Right lung (tissue), 5 donors: Measurements from ENCODE around the gene ATCAY. TPM values are rescaled to one million over a fixed set of nuclear protein-coding genes. Genes with fewer than 3 reads are reported as not detected.
"Not testable (repeated sequence)": the region's sequence is repeated elsewhere in the genome, so short reads cannot be mapped to it uniquely, and the experiment has no call there.

Experiments
- DNase-seq, 2 donors: peaks; one replicate each; pipeline ENCODE4 v3.0.0-alpha.2; 2013
- polyA plus RNA-seq, 5 donors: library from polyadenylated mRNA; unstranded; fragments of 120-200 nt; gene quantifications; one replicate each; pipeline versions ENCODE4 v1.2.1 to v1.2.3, GENCODE V29; 2013; ENCODE audit warnings: inconsistent platforms in 1 of 5, low replicate concordance in 1 of 5; ENCODE audit not compliant: insufficient read length in 5 of 5, insufficient read depth in 1 of 5

ATCAY gene
- polyA plus RNA-seq, 5 donors: 0.13 to 0.30 (median 0.23) TPM

DNA sequence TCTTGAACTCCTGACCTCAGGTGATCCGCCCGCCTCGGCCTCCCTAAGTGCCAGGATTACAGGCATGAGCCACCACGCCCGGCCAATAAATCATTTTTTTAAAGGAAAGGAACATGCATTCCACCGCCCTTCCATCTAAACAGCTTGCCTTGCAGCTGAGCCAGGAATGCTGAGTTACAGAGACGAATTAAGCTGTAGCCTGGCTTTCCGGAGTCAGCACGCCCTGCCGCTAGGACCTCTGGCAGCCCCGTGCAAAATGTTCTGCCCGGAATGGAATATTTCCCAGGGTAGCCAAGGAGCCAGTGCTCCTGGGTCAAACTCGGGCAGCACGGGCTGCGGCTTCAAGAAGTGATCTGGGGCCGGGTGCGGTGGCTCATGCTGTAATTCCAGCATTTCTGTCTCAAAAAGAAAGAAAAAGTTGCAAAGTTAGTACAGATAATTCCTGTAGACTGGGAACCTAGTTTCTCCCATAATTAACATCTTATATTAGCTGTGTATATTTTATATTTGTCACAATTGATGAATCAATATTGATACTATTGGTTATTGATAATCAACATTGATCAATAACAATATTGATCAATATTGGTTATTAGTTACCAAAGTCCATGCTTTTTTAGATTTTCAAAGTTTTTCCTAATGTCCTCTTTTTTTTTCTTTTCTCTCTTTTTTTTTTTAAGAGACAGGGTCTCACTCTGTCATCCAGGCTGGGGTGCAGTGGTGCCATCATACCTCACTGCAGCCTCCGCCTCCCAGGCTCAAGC, 19.2 kb downstream of the ATCAY start:
- DNase-seq: no peak

GRCh38 chr19:3902317-3902973, 22.0 kb downstream of the ATCAY start:
- DNase-seq: no peak

DNA sequence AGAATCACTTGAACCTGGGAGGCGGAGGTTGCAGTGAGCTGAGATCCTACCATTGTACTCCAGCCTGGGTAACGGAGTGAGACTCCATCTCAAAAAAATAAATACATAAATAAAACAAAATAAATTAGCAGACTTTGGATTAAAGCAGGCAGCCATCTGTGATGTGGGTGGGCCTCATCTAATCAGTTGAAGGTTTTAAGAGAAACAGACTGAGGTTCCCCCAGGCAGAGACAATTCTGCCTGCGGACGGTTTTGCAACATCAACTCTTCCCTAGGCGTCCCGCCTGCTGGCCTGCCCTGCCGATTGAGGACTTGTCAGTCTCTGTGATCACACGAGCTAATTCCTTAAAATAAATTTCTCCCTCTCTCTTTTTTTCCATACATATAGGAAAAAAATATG, 23.7 kb downstream of the ATCAY start:
- no peak for DNase-seq

GRCh38 chr19:3907626-3908265, 27.3 kb downstream of the ATCAY start:
- DNase-seq: no peak

DNA sequence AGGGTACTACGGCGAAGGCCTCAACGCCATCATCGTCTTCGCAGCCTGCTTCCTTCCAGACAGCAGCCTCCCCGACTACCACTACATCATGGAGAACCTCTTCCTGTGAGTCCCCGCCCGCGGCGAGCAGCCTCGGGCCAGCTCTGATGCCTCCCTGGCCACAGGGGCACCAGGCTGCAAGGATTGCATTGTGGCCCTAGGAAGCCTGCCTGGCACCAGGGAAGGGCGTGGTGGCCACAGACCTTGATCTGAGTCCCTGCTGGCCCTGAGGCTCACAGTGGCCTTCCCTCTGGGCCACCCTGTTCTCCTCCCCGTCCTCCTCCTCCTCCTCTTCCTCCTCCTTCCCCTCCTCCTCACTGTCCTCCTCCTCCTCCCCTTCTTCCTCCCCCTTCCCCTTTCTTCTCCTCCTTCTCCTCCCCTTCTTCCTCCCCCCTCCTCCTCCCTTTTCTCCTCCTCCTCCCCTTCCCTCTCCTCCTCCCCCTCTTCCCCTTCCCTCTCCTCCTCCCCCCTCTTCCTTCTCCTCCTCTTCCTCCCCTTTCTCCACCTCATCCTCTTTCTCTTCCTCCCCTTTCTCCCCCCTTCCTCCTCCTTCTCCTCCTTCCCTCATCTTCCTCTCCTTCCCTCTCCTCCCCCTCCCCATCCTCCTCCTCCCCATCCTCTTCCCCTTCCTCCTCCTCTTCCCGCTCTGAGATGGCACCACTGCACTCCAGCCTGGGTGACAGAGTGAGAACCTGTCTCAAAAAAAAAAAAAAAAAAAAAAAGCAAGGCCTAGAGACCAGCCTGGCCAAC, 28.0 kb downstream of the ATCAY start:
- no peak for DNase-seq

GRCh38 chr19:3910105-3910504, 29.6 kb downstream of the ATCAY start:
- no peak for DNase-seq

- DNase-seq: no peak
These were observed 33.7 kb downstream of the ATCAY start for GRCh38 chr19:3914199-3914598.

- no peak for DNase-seq
These were observed 35.5 kb downstream of the ATCAY start for GRCh38 chr19:3916033-3916432.

GRCh38 chr19:3919793-3920192, 39.3 kb downstream of the ATCAY start:
- no peak for DNase-seq

- DNase-seq: no peak
These were observed 42.7 kb downstream of the ATCAY start for GRCh38 chr19:3923096-3923758.

- DNase-seq: no peak
These were observed 43.4 kb downstream of the ATCAY start for GRCh38 chr19:3923912-3924311.

DNA sequence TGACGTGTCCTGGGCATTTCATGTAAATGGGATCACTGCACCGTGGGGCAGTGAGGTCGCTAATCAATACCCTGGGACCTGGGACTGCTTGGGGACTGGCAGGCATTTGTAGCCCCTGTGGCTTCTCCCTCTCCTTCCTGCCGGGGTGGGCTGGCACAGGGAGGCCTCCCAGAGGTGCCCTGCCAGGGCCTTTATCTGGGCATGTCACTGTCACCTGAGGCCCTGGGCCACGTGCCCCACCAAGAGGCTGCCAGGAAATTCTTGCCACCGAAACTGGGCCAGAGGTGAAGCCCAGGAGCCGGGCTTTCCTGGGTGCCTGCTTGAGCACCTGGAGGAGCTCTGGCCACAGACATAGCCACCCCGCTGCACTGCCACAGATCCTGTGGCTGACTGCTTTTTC, 50.6 kb downstream of the ATCAY start:
- no peak for DNase-seq

DNA sequence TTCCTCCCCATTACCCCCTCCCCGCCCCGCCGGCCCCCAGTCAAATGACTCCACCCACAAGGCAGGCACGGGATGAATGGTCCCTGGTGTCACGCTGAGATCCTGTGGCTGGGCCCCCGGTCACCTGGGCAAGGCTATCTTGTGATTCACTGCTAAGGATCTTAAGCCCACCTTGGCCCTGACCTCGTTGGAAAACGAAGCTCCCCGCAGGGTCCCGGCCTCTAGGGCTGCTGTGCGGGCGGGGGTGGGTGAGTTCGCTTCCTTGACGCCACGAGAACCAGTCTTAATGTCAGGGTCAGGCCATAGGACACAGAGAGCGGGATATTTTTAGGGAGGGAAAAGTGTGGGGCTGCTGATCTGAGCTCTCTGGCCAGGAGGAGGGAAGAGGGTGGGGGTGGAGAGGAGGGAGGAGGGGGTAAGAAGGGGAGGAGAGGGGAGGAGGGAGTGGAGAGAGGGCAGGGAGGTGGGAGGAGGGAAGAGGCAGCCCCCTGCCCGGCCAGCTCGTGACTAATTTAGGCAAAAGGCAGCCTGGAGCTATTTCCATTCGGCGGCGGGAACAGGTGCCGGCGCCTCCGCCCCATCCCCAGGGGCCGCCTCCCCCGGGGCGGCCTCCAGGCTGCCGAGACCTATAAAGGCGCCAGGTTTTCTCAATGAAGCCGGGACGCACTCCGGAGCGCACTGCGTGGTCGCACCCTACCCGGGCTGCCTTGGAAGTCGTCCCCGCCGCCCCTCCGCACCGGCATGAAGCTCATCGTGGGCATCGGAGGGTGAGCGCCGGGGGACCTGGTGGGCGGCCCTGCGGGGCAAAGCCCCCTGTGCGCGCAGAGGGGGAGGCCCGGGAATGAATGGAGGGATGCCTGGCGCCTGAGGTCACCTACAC, 52.7 kb downstream of the ATCAY start, which contains the start of gene NMRK2:
NMRK2 (plus strand) TSS at position 139 of the 880 bp plus-strand sequence; CDS start at position 742, 603 bp downstream.
- no peak for DNase-seq

DNA sequence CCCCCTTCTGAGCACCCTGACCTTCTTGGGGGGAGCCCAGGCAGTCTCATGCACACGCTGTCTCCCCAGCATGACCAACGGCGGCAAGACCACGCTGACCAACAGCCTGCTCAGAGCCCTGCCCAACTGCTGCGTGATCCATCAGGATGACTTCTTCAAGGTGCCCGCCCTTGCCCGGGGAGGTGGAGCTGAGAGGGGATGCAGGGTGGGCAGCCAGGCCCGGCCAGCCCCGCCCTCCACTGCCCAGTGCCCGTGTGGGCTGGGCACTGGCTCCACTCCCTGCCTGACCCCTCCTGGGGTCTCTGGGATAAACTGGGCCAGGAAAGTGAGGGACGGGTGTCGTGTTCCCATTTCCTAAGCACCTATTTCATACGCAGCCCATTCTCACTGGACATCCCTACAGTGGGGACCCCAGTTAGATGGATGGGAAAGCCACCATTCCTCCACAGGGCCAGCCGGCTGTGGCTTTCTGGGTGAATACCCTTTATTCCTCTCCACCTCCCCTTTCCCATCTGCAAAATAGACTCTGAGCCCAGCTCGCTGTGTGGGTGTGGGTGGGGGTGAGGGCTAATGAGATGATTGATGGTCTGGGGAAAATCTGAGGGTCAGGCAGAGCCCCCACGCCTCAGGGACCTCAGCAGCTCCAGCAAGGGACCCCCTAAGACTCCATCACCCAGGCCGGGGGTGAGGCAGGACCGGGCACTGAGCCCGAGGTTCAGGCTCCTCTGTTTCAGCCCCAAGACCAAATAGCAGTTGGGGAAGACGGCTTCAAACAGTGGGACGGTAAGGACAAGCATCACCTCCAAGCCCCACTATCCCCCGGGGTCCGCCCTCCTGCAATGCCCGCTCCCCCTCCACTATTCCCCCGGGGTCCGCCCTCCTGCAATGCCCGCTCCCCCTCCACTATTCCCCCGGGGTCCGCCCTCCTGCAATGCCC, 56.3 kb downstream of the ATCAY start:
- DNase-seq: no peak

- DNase-seq: not testable (repeated sequence)
These were observed 57.9 kb downstream of the ATCAY start for GRCh38 chr19:3938300-3938950.

GRCh38 chr19:3942790-3943409, 62.4 kb downstream of the ATCAY start:
- no peak for DNase-seq

GRCh38 chr19:3944018-3944721, 63.7 kb downstream of the ATCAY start:
- no peak for DNase-seq

DNA sequence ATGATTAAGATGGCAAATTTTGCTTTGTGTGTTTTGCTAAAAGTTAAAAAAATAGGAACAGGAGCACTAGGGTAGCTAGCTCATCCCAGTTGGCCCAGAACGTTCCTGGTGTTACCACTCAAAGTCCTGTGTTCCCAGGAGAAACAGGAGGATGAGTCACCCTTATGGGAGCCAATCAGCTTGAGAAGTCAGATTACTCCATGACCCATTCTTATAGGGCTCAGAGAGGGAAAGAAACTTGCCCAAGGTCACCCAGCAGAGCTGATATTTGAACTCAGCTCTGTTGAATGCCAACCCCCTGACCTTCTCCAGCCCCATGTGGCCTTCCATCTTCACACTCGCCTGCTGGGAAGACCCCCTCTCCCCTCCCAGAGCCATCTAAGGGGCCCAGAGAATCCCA, 65.4 kb downstream of the ATCAY start:
- no peak for DNase-seq
